Psoas muscle (tissue), 8 donors: Measurements from ENCODE around the gene PES1. TPM values are rescaled to one million over a fixed set of nuclear protein-coding genes. Genes with fewer than 3 reads are reported as not detected.
"Not testable (repeated sequence)": the region's sequence is repeated elsewhere in the genome, so short reads cannot be mapped to it uniquely, and the experiment has no call there.

Source experiments
- ATAC-seq, 4 donors: fragments of 200-7000 bp; cut with Tn5 transposase; one replicate each; pipeline ENCODE4 v1.9.1; 2020; ENCODE audit warnings: moderate library complexity in 3 of 4, mild to moderate bottlenecking in 2 of 4
- DNase-seq, 2 donors: peaks; one replicate each; pipeline ENCODE4 v3.0.0-alpha.2; 2020
- H3K27ac ChIP-seq: fragments of 200-600 bp; one replicate; pipeline ENCODE4 v1.8.0; 2022
- H3K27me3 ChIP-seq, 3 donors: fragments of 200-600 bp in 1 of 3; one replicate each; pipeline versions ENCODE4 v1.6.1 to v1.8.0; 2013 to 2022; ENCODE audit warnings: low read length in 2 of 3, mild to moderate bottlenecking in 2 of 3, moderate library complexity in 1 of 3; ENCODE audit not compliant: insufficient read depth in 3 of 3
- H3K36me3 ChIP-seq, 2 donors: fragments of 200-600 bp in 1 of 2; one replicate each; pipeline versions ENCODE4 v1.6.1 to v1.8.0; 2013 to 2022; ENCODE audit warnings: low read depth in 1 of 2, mild to moderate bottlenecking in 1 of 2, moderate library complexity in 1 of 2; ENCODE audit not compliant: insufficient read depth in 1 of 2
- H3K4me1 ChIP-seq: fragments of 200-600 bp; one replicate; pipeline ENCODE4 v1.8.0; 2022
- H3K4me3 ChIP-seq: fragments of 200-600 bp; one replicate; pipeline ENCODE4 v1.8.0; 2022; ENCODE audit warnings: mild to moderate bottlenecking
- H3K9me3 ChIP-seq: fragments of 200-600 bp; one replicate; pipeline ENCODE4 v1.8.0; 2022
- CTCF ChIP-seq: fragments of 200-600 bp; IDR thresholded peaks from one replicate; pipeline ENCODE4 v1.8.0; 2022; ENCODE audit warnings: antibody characterized with exemption
- WGBS, 3 donors: extraction: QIAGEN DNeasy Blood & Tissue Kit; methylation state at CpG; one replicate each; pipeline versions ENCODE4 v1.1.6 to v1.1.7; 2013; 5-methylcytosine and 5-hydroxymethylcytosine counted together
- intact Hi-C, 2 donors: fragments of 100-400 bp; cut with DNase I; formaldehyde crosslinking; loops; one replicate each; pipeline versions ENCODE4 v1.11.0 to v1.14.2; 2022
- polyA plus RNA-seq, 3 donors: library from polyadenylated mRNA; stranded (reverse); fragments of 200-250 nt; gene quantifications; one replicate each; pipeline ENCODE4 v1.2.3, GENCODE V29; 2013
- total RNA-seq, 4 donors: library from RNA; stranded (reverse); fragmentation: NEBNext Ultra II Directional in 2 of 4; extraction: Animal tissue kit (Norgen Biotek cat#: 25700) in 2 of 4; gene quantifications; one replicate each; pipeline versions ENCODE4 v1.2.1 to v1.2.4, GENCODE V29; 2021 to 2023
- donor health status: healthy with polysubstance abuse.
- donor health status: DM: no; HTN: no; CAD: no; lungs with moderate emphysema.
- donor health status: Bipolar disorder and iron deficiency.
- donor health status: healthy.
- donor health status: DM: yes; HTN: yes; CAD: no.
- donor health status: DM: no; HTN: no; CAD: no.
- donor health status: DM: no; HTN: no; CAD: no.
- donor health status: DM: yes; HTN: yes; CAD: no.

Gene PES1
- total and polyA plus RNA-seq, 7 donors, result 32.8 to 100 (median 65.9) TPM

- H3K27me3 ChIP-seq, result no peaks in the 10 kb centered on the region
- intact Hi-C loops, result loop anchor here (5.0 kb wide), 2 partner anchors 61 to 286 kb away; no protein-coding TSS in a partner anchor
- H3K4me3 ChIP-seq, result peak overlapping the region; percentile 87
- H3K36me3 ChIP-seq, result no peaks in the 10 kb centered on the region
- H3K9me3 ChIP-seq, result no peaks in the 10 kb centered on the region
- ATAC-seq (peak; percentile 11 to 41 (median 22)), DNase-seq (peak; percentile 46 to 71)
- peak; percentile 23 for TF ChIP-seq CTCF
- peaks cover 34% of the 10 kb centered on the region for H3K4me1 ChIP-seq
- WGBS, 3 donors, result 17 to 23% (median 21%) methylated on average over 44 to 45 of the region's 45 CpGs
- peak overlapping the region; percentile 85 for H3K27ac ChIP-seq
These were observed 44.7 kb upstream of the PES1 start for GRCh38 chr22:30636226-30637077.

DNA sequence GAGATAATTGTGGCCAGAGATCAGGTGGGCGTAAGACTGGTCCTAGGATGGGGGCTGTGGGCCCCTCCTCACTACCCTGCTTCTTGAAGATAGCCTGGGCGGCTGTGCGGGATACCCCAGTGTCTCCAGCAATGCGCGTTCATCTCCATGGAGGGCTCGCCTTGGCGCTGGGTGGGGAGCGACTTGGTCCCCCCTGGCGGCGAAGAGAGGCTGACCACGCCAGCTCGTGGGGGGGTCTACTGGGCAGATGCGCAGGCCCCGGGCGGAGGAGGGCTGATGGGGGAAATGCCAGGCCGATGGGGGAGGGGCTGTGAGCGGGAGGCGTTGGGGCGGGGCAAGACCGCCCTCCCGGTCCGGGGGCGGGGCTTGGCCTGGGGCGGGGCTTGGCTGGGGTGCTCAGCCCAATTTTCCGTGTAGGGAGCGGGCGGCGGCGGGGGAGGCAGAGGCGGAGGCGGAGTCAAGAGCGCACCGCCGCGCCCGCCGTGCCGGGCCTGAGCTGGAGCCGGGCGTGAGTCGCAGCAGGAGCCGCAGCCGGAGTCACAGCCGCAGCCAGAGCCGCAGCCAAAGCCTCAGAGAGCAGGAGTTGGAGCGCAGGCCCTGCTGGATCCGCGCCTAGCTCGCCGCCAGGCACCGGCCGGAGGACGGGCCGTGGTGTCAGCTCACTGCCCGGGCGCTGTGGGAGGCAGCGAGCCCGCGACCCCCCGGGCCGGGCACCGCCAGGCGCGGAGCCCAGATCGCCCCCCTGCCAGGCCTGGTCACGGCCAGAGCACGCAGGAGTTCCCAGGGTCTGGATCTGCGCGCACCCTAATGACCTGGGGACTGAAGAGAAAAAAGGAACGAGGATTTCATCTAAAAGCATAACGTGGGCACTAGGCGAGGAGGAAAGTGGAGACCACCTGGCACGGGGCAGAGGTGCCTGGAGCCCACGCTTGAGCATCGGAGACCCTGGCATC lies 43.8 kb upstream of the PES1 start, which contains the start of gene SLC35E4:
TSS of gene SLC35E4 (plus strand) at position 509 of the 953 bp plus-strand sequence. CDS start 670 bp downstream, outside the sequence.
- H3K27me3 ChIP-seq, result no peaks in the 10 kb centered on the region
- H3K4me1 ChIP-seq, result peaks cover 26% of the 10 kb centered on the region
- H3K36me3 ChIP-seq, result no peaks in the 10 kb centered on the region
- peak within 1 kb of the TSS; percentile 87 for H3K4me3 ChIP-seq
- TF ChIP-seq CTCF, result peak; percentile 5
- peak within 1 kb of the TSS; percentile 85 for H3K27ac ChIP-seq
- H3K9me3 ChIP-seq, result no peaks in the 10 kb centered on the region
- DNase-seq, result peak; percentile 96 to 97
- ATAC-seq, result peak; percentile 90 to 91 (median 91)
- WGBS, 3 donors, result 1 to 2% (median 2%) methylated on average over 53 to 75 of the region's 75 CpGs
- intact Hi-C loops, result loop anchor here (5.0 kb wide), 2 partner anchors 62 to 287 kb away; no protein-coding TSS in a partner anchor

- no peaks in the 10 kb centered on the region for H3K27me3 ChIP-seq
- peaks cover 17% of the 10 kb centered on the region for H3K4me1 ChIP-seq
- ATAC-seq, result peak; percentile 74 to 84 (median 78)
- peak overlapping the region; percentile 87 for H3K4me3 ChIP-seq
- 11 to 12% (median 11%) methylated on average over 29 of the region's 29 CpGs for WGBS, 3 donors
- no peaks in the 10 kb centered on the region for H3K36me3 ChIP-seq
- no peaks in the 10 kb centered on the region for H3K9me3 ChIP-seq
- DNase-seq, result peak; percentile 89 to 95
- peak; percentile 97 for TF ChIP-seq CTCF
- intact Hi-C loops, result loop anchor here (1.0 to 5.0 kb wide), 6 partner anchors 33 to 288 kb away; partner anchors contain the start of gene DUSP18 (in 1 of the 2)
- peak overlapping the region; percentile 85 for H3K27ac ChIP-seq
These were observed 42.9 kb upstream of the PES1 start for GRCh38 chr22:30634471-30635233.

DNA sequence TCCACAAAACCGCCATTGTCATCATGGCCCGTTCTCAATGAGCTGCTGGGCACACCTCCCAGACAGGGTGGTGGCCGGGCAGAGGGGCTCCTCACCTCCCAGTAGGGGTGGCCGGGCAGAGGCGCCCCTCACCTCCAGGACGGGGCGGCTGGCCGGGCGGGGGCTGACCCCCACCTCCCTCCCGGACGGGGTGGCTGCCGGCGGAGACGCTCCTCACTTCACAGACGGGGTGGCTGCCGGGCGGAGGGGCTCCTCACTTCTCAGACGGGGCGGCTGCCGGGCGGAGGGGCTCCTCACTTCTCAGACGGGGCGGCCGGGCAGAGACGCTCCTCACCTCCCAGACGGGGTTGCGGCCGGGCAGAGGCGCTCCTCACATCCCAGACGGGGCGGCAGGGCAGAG lies 39.8 kb upstream of the PES1 start:
- H3K4me1 ChIP-seq, H3K27me3 ChIP-seq, H3K4me3 ChIP-seq, ATAC-seq, H3K36me3 ChIP-seq, H3K27ac ChIP-seq, H3K9me3 ChIP-seq, DNase-seq: not testable (repeated sequence)
- intact Hi-C loops, result loop anchor here in 1 of 2 donors (5.0 kb wide), 2 partner anchors 36 to 286 kb away; partner anchors contain the start of gene DUSP18
- 89 to 94% (median 91%) methylated on average over 17 to 18 of the region's 31 CpGs for WGBS, 3 donors
